Colonic mucosa (tissue), 4 donors: ENCODE measurements around the gene CIAO3. TPM values are rescaled to one million over a fixed set of nuclear protein-coding genes. Genes with fewer than 3 reads are reported as not detected.

Experiments used
- DNase-seq: peaks from one replicate; pipeline ENCODE4 v3.0.0-alpha.2; 2020
- H3K27ac ChIP-seq: fragments of 200-600 bp; one replicate; pipeline ENCODE4 v1.8.0; 2021
- H3K27me3 ChIP-seq: fragments of 200-600 bp; one replicate; pipeline ENCODE4 v1.8.0; 2021
- H3K36me3 ChIP-seq: fragments of 200-600 bp; one replicate; pipeline ENCODE4 v1.8.0; 2021
- H3K4me1 ChIP-seq: fragments of 200-600 bp; one replicate; pipeline ENCODE4 v1.8.0; 2021; ENCODE audit warnings: mild to moderate bottlenecking
- H3K4me3 ChIP-seq: fragments of 200-600 bp; one replicate; pipeline ENCODE4 v1.8.0; 2021
- H3K9ac ChIP-seq, 2 donors: one replicate each; pipeline ENCODE4 v1.7.0; 2013; ENCODE audit warnings: control low read depth in 2 of 2, low read depth in 2 of 2, low read length in 2 of 2
- H3K9me3 ChIP-seq: fragments of 200-600 bp; one replicate; pipeline ENCODE4 v1.8.0; 2021
- intact Hi-C: fragments of 100-400 bp; cut with DNase I; formaldehyde crosslinking; loops from one replicate; pipeline ENCODE4 v1.14.1; 2022
- total RNA-seq, 2 donors: library from RNA; stranded (reverse); fragmentation: NEBNext Ultra II Directional in 1 of 2; extraction: Animal tissue kit (Norgen Biotek cat#: 25700) in 1 of 2; gene quantifications; one replicate each; pipeline ENCODE4 v1.2.1, GENCODE V29; 2021
- TF ChIP-seq, protein P1 (sequence below): fragments of 200-600 bp; IDR thresholded peaks from one replicate; pipeline ENCODE4 v1.8.0; 2022; ENCODE audit warnings: antibody characterized with exemption, mild to moderate bottlenecking
- donor health status: healthy.
- donor health status: DM: no; HTN: no; CAD: no.
- donor health status: DM: no; HTN: no; CAD: no.

CIAO3 gene
- total RNA-seq, 2 donors from 2014 or later, result 29.2 to 62.1 TPM

DNA sequence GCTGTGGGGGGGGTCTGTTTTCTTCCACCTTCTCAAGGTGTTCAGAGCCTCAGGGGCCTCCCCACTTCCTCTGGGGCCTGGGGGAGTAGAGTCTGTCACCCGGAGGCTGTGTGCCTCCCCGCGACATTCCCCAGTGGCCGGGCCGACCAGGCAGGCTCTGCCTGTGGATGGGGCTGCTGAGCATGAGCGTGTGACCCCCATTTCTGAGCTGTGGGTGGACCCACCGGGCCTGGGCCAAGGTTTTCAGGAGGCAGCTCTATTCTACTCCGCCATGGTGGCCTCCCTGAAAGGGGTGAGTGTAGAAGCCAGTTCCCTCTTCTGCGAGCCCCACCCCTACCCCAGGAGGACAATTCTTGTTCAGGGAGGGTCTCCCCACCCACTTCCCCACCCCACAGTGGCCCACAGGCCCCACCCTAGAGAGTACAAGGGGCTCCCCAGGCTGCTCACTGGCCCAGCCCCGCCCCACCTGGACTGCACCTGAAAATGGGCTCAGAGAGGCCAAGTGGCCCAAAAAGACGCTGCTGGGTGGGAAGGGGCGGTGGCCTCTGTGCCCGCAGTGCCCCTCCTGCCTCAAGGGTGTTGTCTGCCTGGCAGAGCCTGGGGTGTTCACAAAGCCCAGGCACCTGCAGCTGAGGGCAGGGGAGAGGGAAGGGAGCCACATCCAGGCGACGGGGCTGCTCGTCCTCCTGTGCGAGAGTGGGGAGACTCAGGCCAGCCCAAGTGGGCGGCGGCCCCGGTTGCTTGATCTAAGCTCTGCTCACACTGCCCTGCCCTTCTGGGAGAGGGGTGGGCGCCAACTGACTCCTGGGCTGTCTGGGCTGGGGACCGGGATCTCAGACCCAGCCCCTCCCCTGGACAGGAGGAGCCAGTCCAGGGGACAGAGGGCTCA, 21.1 kb upstream of the CIAO3 start:
- H3K9ac ChIP-seq, result no peak overlapping the region
- DNase-seq, result no peak
- intact Hi-C loops, result no loop called here
- H3K9me3 ChIP-seq, result no peaks in the 10 kb centered on the region
- TF ChIP-seq, protein P1, sequence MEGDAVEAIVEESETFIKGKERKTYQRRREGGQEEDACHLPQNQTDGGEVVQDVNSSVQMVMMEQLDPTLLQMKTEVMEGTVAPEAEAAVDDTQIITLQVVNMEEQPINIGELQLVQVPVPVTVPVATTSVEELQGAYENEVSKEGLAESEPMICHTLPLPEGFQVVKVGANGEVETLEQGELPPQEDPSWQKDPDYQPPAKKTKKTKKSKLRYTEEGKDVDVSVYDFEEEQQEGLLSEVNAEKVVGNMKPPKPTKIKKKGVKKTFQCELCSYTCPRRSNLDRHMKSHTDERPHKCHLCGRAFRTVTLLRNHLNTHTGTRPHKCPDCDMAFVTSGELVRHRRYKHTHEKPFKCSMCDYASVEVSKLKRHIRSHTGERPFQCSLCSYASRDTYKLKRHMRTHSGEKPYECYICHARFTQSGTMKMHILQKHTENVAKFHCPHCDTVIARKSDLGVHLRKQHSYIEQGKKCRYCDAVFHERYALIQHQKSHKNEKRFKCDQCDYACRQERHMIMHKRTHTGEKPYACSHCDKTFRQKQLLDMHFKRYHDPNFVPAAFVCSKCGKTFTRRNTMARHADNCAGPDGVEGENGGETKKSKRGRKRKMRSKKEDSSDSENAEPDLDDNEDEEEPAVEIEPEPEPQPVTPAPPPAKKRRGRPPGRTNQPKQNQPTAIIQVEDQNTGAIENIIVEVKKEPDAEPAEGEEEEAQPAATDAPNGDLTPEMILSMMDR, result no peak
- H3K4me1 ChIP-seq, result no peaks in the 10 kb centered on the region
- no peak overlapping the region for H3K27ac ChIP-seq
- no peak overlapping the region for H3K4me3 ChIP-seq
- peaks cover 4% of the 10 kb centered on the region for H3K27me3 ChIP-seq
- H3K36me3 ChIP-seq, result no peaks in the 10 kb centered on the region

DNA sequence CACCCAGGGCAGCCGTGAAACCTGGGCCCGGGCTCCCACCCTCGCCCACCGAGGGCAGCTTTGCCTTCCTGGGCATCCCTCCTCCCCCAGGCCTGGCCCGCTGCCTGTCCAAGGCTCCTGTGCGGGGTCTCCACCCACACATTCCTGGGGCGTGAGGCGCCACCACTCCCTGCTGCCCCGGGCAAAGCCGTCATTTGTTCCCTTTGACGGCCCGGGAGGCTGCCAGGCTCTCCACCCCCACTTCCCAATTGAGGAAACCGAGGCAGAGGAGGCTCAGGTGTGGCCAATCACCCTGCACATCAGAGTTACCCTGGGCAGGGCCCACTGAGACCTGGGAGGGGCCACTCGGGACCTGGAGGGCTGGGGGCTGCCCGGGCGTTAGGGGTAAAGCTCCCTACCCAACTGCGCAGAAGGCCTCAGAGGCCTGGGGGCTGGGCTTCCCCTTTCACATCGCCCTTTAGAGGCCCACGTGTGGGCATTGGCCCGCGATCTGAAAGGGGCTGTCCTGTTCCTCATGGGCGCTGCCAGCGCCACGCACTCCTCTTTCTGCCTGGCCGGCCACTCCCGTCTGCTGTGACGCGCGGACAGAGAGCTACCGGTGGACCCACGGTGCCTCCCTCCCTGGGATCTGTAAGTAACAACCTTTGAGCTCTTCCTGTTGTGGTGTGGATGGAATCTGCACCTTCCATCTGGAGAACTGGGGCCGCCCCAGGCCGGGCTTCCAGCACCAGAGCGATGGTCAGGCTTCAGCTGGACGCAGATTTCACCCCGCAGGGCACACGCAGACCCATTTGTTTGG, 19.9 kb upstream of the CIAO3 start, which contains the start of gene MSLN:
TSS of gene MSLN (plus strand) at position 190 of the 799 bp plus-strand sequence. CDS start 1,947 bp downstream, outside the sequence.
- H3K27me3 ChIP-seq, result peaks cover 4% of the 10 kb centered on the region
- H3K9ac ChIP-seq, result no peak within 1 kb of the TSS
- DNase-seq, result no peak
- no peaks in the 10 kb centered on the region for H3K4me1 ChIP-seq
- no peaks in the 10 kb centered on the region for H3K36me3 ChIP-seq
- TF ChIP-seq, protein P1, result no peak
- H3K9me3 ChIP-seq, result no peaks in the 10 kb centered on the region
- intact Hi-C loops, result no loop called here
- no peak within 1 kb of the TSS for H3K4me3 ChIP-seq
- no peak within 1 kb of the TSS for H3K27ac ChIP-seq

DNA sequence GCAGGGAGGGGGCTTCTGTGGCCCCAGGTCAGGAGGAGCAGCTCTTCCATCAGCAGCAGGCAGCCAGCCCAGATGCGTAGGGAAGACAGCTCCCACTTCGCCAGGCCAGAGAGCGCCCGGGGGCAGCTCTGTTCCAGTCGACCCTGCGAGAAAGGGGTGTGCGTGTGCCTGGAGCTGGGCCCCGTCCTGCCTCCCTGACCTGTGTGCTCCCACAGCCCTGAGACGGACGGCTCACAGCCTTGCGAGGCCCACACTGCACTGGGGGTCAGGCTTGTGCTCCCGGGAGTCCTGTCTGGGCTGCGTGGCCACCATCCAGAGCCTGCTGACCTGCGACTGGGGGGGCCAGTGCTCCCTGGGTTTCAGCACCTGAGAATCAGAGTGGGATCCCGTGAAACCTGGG, 19.3 kb upstream of the CIAO3 start:
- no peak overlapping the region for H3K9ac ChIP-seq

DNA sequence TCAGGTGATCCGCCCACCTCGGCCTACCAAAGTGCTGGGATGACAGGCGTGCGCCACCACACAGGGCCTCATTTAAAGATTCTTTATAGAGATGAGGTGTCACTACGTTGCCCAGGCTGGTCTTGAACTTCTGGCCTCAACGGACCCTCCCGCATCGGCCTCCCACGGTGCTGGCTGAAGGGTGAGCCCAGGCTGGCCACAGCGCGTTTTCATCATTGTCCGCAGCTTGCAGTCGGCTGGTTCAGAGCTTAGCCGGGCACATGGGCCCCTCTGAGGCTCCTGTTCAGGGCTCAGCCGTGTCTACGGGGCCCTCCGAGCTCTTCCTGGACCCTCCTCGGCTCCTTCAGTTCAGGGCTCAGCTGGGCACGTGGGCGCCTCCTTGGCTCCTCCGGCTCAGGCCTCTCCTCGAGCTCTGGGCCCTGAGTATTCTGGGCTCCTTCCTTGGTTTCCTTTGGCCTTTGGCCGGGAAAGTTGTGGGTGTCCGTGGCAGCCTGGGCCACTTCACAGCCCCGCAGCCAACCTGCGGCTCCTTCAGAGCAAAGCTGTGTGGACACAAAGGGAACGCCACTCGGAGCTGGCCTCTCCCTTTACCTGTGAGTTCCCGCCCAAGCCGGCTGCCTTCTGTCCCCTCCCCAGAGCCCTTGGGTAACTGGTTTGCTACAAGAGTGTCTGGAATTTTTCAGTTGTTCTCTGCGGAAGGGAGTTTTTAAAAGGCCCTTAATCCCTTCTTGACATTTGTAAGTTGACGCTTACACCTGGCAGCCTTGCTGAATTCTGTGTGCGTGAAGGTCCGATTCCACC, 18.5 kb upstream of the CIAO3 start:
- TF ChIP-seq, protein P1, result no peak
- no peaks in the 10 kb centered on the region for H3K4me1 ChIP-seq
- H3K36me3 ChIP-seq, result no peaks in the 10 kb centered on the region
- H3K4me3 ChIP-seq, result no peak overlapping the region
- no peak overlapping the region for H3K27ac ChIP-seq
- no peak overlapping the region for H3K9ac ChIP-seq
- H3K9me3 ChIP-seq, result no peaks in the 10 kb centered on the region
- H3K27me3 ChIP-seq, result peaks cover 4% of the 10 kb centered on the region
- no peak for DNase-seq
- intact Hi-C loops, result no loop called here

More for the DNA sequence above, 19.3 kb upstream of the CIAO3 start:
- intact Hi-C loops, result no loop called here
- Histone ChIP-seq H3K36me3 (no peaks in the 10 kb centered on the region), H3K27ac (no peak overlapping the region), H3K4me1 (no peaks in the 10 kb centered on the region), H3K4me3 (no peak overlapping the region), H3K9me3 (no peaks in the 10 kb centered on the region), H3K27me3 (peaks cover 4% of the 10 kb centered on the region)
- DNase-seq, result no peak
- TF ChIP-seq, protein P1, result no peak

DNA sequence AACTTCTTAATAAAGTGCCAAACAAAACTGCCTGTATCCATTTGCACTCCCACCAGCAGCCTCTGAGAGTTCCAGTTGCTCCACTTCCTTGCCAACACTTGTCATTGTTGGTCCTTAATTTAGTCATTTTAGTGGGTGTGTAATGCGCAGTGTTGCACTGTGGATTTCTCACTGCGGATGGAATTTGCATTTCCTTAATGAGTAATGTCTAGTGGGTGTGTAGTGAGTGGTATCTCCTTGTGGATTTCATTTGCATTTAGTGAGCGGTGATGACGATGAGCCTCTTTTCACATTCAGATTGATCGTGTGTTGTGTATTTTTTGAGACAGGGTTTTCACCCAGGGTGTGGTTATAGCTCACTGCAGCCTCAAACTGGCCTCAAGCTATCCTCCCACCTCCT, 15.6 kb upstream of the CIAO3 start:
- no peak overlapping the region for H3K27ac ChIP-seq
- intact Hi-C loops, result no loop called here
- H3K36me3 ChIP-seq, result no peaks in the 10 kb centered on the region
- H3K4me1 ChIP-seq, result no peaks in the 10 kb centered on the region
- H3K27me3 ChIP-seq, result peaks cover 15% of the 10 kb centered on the region
- TF ChIP-seq, protein P1, result no peak
- no peak overlapping the region for H3K4me3 ChIP-seq
- H3K9ac ChIP-seq, result no peak overlapping the region
- H3K9me3 ChIP-seq, result no peaks in the 10 kb centered on the region
- no peak for DNase-seq
